PFSK-1 (cell line): ENCODE data around the gene HRC.

ENCODE experiments used
- POLR2AphosphoS5 ChIP-seq: IDR thresholded peaks from 2 replicates; pipeline ENCODE4 v1.6.1; 2012; ENCODE audit warnings: low read depth, mild to moderate bottlenecking, control low read depth, low read length, moderate library complexity
- REST ChIP-seq, 2 experiments: IDR thresholded peaks; 2 replicates each; pipeline versions ENCODE4 v1.6.1 to v1.8.0; 2011 to 2012; ENCODE audit warnings: low read depth in 2 of 2, low read length in 2 of 2, control low read depth in 1 of 2, inconsistent platforms in 1 of 2, mild to moderate bottlenecking in 1 of 2, moderate library complexity in 1 of 2; ENCODE audit not compliant: insufficient read depth in 1 of 2
- TAF1 ChIP-seq: IDR thresholded peaks from 2 replicates; pipeline ENCODE4 v1.6.1; 2012; ENCODE audit warnings: low read length, control low read depth, borderline replicate concordance; ENCODE audit not compliant: insufficient read depth

GRCh38 chr19:49107625-49108459 lies 47.4 kb downstream of the HRC start:
- TF ChIP-seq POLR2AphosphoS5 (no peak; the same call in 1 of the 2 replicates), TAF1 (no peak), REST (IDR thresholded peaks at IDR 0.05; ENCODE audit: insufficient read depth in 1 of 2, low read depth in 2 of 2, low read length in 2 of 2) (no peak)
